T-helper 17 cell (primary cell): ENCODE measurements around the gene GALNT2. TPM values are rescaled to one million over a fixed set of nuclear protein-coding genes. Genes with fewer than 3 reads are reported as not detected.

Experiments used
- ATAC-seq: fragments of 150-1000 bp; cut with Tn5 transposase; 2 replicates; pipeline ENCODE4 v1.10.0; 2021; ENCODE audit warnings: mild to moderate bottlenecking, moderate library complexity
- DNase-seq, 3 donors: peaks; one replicate each; pipeline versions ENCODE4 v3.0.0 to v3.0.0-alpha.2; 2020 to 2021
- H3K9me3 ChIP-seq: one replicate; pipeline ENCODE4 v1.7.0; 2013; ENCODE audit warnings: low read length, mild to moderate bottlenecking; ENCODE audit not compliant: control insufficient read depth, poor library complexity, severe bottlenecking
- H3K27ac Mint-ChIP-seq: one replicate; pipeline ENCODE4 v1.8.0; 2022; ENCODE audit warnings: mild to moderate bottlenecking, moderate library complexity, mixed read lengths
- H3K27me3 Mint-ChIP-seq: one replicate; pipeline ENCODE4 v1.8.0; 2022; ENCODE audit warnings: mixed read lengths
- H3K36me3 Mint-ChIP-seq: one replicate; pipeline ENCODE4 v1.8.0; 2022; ENCODE audit warnings: low read depth, mixed read lengths
- H3K4me1 Mint-ChIP-seq: one replicate; pipeline ENCODE4 v1.8.0; 2022; ENCODE audit warnings: mild to moderate bottlenecking, mixed read lengths
- H3K4me3 Mint-ChIP-seq: one replicate; pipeline ENCODE4 v1.8.0; 2022; ENCODE audit warnings: mild to moderate bottlenecking, moderate library complexity, mixed read lengths
- total RNA-seq, 4 donors: library from RNA in 2 of 4; stranded (reverse) in 2 of 4; gene quantifications; one replicate each; pipeline ENCODE4 v1.2.3 and lab custom pipeline; 2022 to 2026

GALNT2 gene
- total RNA-seq, 2 donors from 2014 or later = 16.6 to 19.8 TPM

GRCh38 chr1:230081751-230082150, 14.7 kb downstream of the GALNT2 start:
- DNase-seq (no peak), ATAC-seq (no peak)
- H3K4me3 Mint-ChIP-seq = no peak overlapping the region
- no peaks in the 10 kb centered on the region for H3K9me3 ChIP-seq
- peaks cover 41% of the 10 kb centered on the region for H3K4me1 Mint-ChIP-seq
- H3K27me3 Mint-ChIP-seq = no peaks in the 10 kb centered on the region
- H3K36me3 Mint-ChIP-seq = peaks cover 2% of the 10 kb centered on the region
- no peak overlapping the region for H3K27ac Mint-ChIP-seq

GRCh38 chr1:230082211-230082610, 15.2 kb downstream of the GALNT2 start:
- Mint-ChIP-seq H3K4me1 (peaks cover 37% of the 10 kb centered on the region), H3K36me3 (peaks cover under 1% of the 10 kb centered on the region), H3K27me3 (no peaks in the 10 kb centered on the region), H3K27ac (peak overlapping the region; percentile 66), H3K4me3 (no peak overlapping the region)
- ATAC-seq = no peak
- DNase-seq = no peak
- no peaks in the 10 kb centered on the region for H3K9me3 ChIP-seq

GRCh38 chr1:230083053-230083452, 16.0 kb downstream of the GALNT2 start:
- H3K4me3 Mint-ChIP-seq = peak overlapping the region; percentile 10
- H3K4me1 Mint-ChIP-seq = peaks cover 41% of the 10 kb centered on the region
- DNase-seq (no peak), ATAC-seq (no peak)
- H3K27ac Mint-ChIP-seq = peak overlapping the region; percentile 66
- no peaks in the 10 kb centered on the region for H3K9me3 ChIP-seq
- no peaks in the 10 kb centered on the region for H3K27me3 Mint-ChIP-seq
- H3K36me3 Mint-ChIP-seq = no peaks in the 10 kb centered on the region

- Mint-ChIP-seq H3K27ac (peak overlapping the region; percentile 66), H3K4me1 (peaks cover 41% of the 10 kb centered on the region), H3K27me3 (no peaks in the 10 kb centered on the region), H3K4me3 (peak overlapping the region; percentile 28), H3K36me3 (no peaks in the 10 kb centered on the region)
- ATAC-seq (no peak), DNase-seq (no peak)
- no peaks in the 10 kb centered on the region for H3K9me3 ChIP-seq
These were observed 16.8 kb downstream of the GALNT2 start for GRCh38 chr1:230083746-230084407.

- ATAC-seq (peak; percentile 40), DNase-seq (no peak)
- H3K27ac Mint-ChIP-seq = peak overlapping the region; percentile 66
- no peaks in the 10 kb centered on the region for H3K36me3 Mint-ChIP-seq
- H3K4me3 Mint-ChIP-seq = peak overlapping the region; percentile 28
- H3K4me1 Mint-ChIP-seq = peaks cover 42% of the 10 kb centered on the region
- no peaks in the 10 kb centered on the region for H3K9me3 ChIP-seq
- no peaks in the 10 kb centered on the region for H3K27me3 Mint-ChIP-seq
These were observed 17.6 kb downstream of the GALNT2 start for GRCh38 chr1:230084408-230085177.

GRCh38 chr1:230085178-230085515, 18.1 kb downstream of the GALNT2 start:
- Mint-ChIP-seq H3K27ac (peak overlapping the region; percentile 2), H3K36me3 (no peaks in the 10 kb centered on the region), H3K4me3 (no peak overlapping the region), H3K27me3 (no peaks in the 10 kb centered on the region), H3K4me1 (peaks cover 38% of the 10 kb centered on the region)
- no peak for ATAC-seq
- DNase-seq = no peak
- no peaks in the 10 kb centered on the region for H3K9me3 ChIP-seq

- DNase-seq (no peak), ATAC-seq (no peak)
- no peak overlapping the region for H3K27ac Mint-ChIP-seq
- H3K9me3 ChIP-seq = no peaks in the 10 kb centered on the region
- H3K4me3 Mint-ChIP-seq = no peak overlapping the region
- H3K4me1 Mint-ChIP-seq = peaks cover 38% of the 10 kb centered on the region
- H3K36me3 Mint-ChIP-seq = no peaks in the 10 kb centered on the region
- H3K27me3 Mint-ChIP-seq = no peaks in the 10 kb centered on the region
These were observed 19.1 kb downstream of the GALNT2 start for GRCh38 chr1:230086151-230086550.

GRCh38 chr1:230087028-230087716, 20.1 kb downstream of the GALNT2 start:
- no peaks in the 10 kb centered on the region for H3K27me3 Mint-ChIP-seq
- H3K4me3 Mint-ChIP-seq = no peak overlapping the region
- H3K9me3 ChIP-seq = no peaks in the 10 kb centered on the region
- H3K4me1 Mint-ChIP-seq = peaks cover 36% of the 10 kb centered on the region
- no peak for ATAC-seq
- no peak for DNase-seq
- H3K36me3 Mint-ChIP-seq = no peaks in the 10 kb centered on the region
- H3K27ac Mint-ChIP-seq = no peak overlapping the region

GRCh38 chr1:230087717-230088105, 20.7 kb downstream of the GALNT2 start:
- ATAC-seq (no peak), DNase-seq (no peak)
- no peaks in the 10 kb centered on the region for H3K36me3 Mint-ChIP-seq
- H3K27ac Mint-ChIP-seq = no peak overlapping the region
- H3K4me1 Mint-ChIP-seq = peaks cover 38% of the 10 kb centered on the region
- H3K9me3 ChIP-seq = no peaks in the 10 kb centered on the region
- H3K27me3 Mint-ChIP-seq = no peaks in the 10 kb centered on the region
- H3K4me3 Mint-ChIP-seq = no peak overlapping the region

- no peak for ATAC-seq
- H3K4me3 Mint-ChIP-seq = no peak overlapping the region
- peaks cover 32% of the 10 kb centered on the region for H3K4me1 Mint-ChIP-seq
- H3K27ac Mint-ChIP-seq = peak overlapping the region; percentile 21
- H3K9me3 ChIP-seq = no peaks in the 10 kb centered on the region
- no peaks in the 10 kb centered on the region for H3K36me3 Mint-ChIP-seq
- no peak for DNase-seq
- H3K27me3 Mint-ChIP-seq = no peaks in the 10 kb centered on the region
These were observed 23.2 kb downstream of the GALNT2 start for GRCh38 chr1:230090194-230090711.

- H3K36me3 Mint-ChIP-seq = no peaks in the 10 kb centered on the region
- peaks cover 23% of the 10 kb centered on the region for H3K4me1 Mint-ChIP-seq
- H3K9me3 ChIP-seq = no peaks in the 10 kb centered on the region
- no peaks in the 10 kb centered on the region for H3K27me3 Mint-ChIP-seq
- no peak for ATAC-seq
- no peak overlapping the region for H3K4me3 Mint-ChIP-seq
- H3K27ac Mint-ChIP-seq = no peak overlapping the region
- DNase-seq = no peak
These were observed 24.6 kb downstream of the GALNT2 start for GRCh38 chr1:230091473-230092231.

- no peaks in the 10 kb centered on the region for H3K9me3 ChIP-seq
- no peaks in the 10 kb centered on the region for H3K27me3 Mint-ChIP-seq
- no peak overlapping the region for H3K4me3 Mint-ChIP-seq
- peaks cover 18% of the 10 kb centered on the region for H3K4me1 Mint-ChIP-seq
- no peak for ATAC-seq
- DNase-seq = no peak
- no peak overlapping the region for H3K27ac Mint-ChIP-seq
- peaks cover 2% of the 10 kb centered on the region for H3K36me3 Mint-ChIP-seq
These were observed 27.7 kb downstream of the GALNT2 start for GRCh38 chr1:230094746-230095145.

GRCh38 chr1:230095938-230096337, 28.9 kb downstream of the GALNT2 start:
- ATAC-seq (no peak), DNase-seq (no peak)
- Mint-ChIP-seq H3K4me3 (no peak overlapping the region), H3K27ac (no peak overlapping the region), H3K27me3 (no peaks in the 10 kb centered on the region), H3K4me1 (peaks cover 14% of the 10 kb centered on the region), H3K36me3 (peaks cover 2% of the 10 kb centered on the region)
- H3K9me3 ChIP-seq = no peaks in the 10 kb centered on the region
